Uterus (tissue), 4 donors: ENCODE data around the gene ST6GAL2. TPM values are rescaled to one million over a fixed set of nuclear protein-coding genes. Genes with fewer than 3 reads are reported as not detected.

Experiments used
- DNase-seq, 2 donors: peaks; one replicate each; pipeline ENCODE4 v3.0.0-alpha.2; 2019 to 2020
- H3K27ac ChIP-seq, 2 donors: fragments of 200-600 bp; sonication (generic); 1 replicate in 1 of 2; 2 replicates in 1 of 2; pipeline ENCODE4 v1.5.1; 2016 to 2018
- H3K27me3 ChIP-seq, 2 donors: fragments of 200-600 bp; sonication (generic); one replicate each; pipeline ENCODE4 v1.5.1; 2018 to 2019; ENCODE audit warnings: control low read depth in 1 of 2
- H3K36me3 ChIP-seq, 2 donors: fragments of 200-600 bp; sonication (generic); one replicate each; pipeline ENCODE4 v1.5.1; 2019; ENCODE audit warnings: control low read depth in 1 of 2
- H3K4me1 ChIP-seq, 2 donors: fragments of 200-600 bp; sonication (generic); one replicate each; pipeline ENCODE4 v1.5.1; 2018 to 2019; ENCODE audit warnings: control low read depth in 1 of 2
- H3K4me3 ChIP-seq, 2 donors: fragments of 200-600 bp; sonication (generic); 1 replicate in 1 of 2; 2 replicates in 1 of 2; pipeline ENCODE4 v1.5.1; 2018 to 2019; ENCODE audit warnings: mild to moderate bottlenecking in 1 of 2
- H3K9me3 ChIP-seq, 2 donors: fragments of 200-600 bp; sonication (generic); one replicate each; pipeline ENCODE4 v1.5.1; 2019; ENCODE audit warnings: control low read depth in 1 of 2
- POLR2A ChIP-seq, 2 donors: fragments of 450-650 bp; IDR thresholded peaks; one replicate each; pipeline ENCODE4 v1.6.1; 2016; ENCODE audit warnings: antibody characterized with exemption in 2 of 2, mild to moderate bottlenecking in 1 of 2, moderate library complexity in 1 of 2
- intact Hi-C: fragments of 100-400 bp; cut with DNase I; formaldehyde crosslinking; loops from one replicate; pipeline ENCODE4 v1.15.1; 2023; ENCODE audit warnings: low total_unique reads
- total RNA-seq, 4 donors: library from RNA; depleted of rRNA in 3 of 4; stranded (reverse); fragments of >200 nt in 3 of 4; gene quantifications; one replicate each; pipeline versions ENCODE4 v1.1.0 to v1.2.4, GENCODE V29; 2014 to 2023
- TF ChIP-seq, protein P1 (sequence below), 4 experiments: fragments of 200-600 bp in 2 of 4; fragments of 450-650 bp in 2 of 4; sonication (generic) in 2 of 4; IDR thresholded peaks; one replicate each; pipeline ENCODE4 v1.5.1; 2016 to 2019; ENCODE audit warnings: antibody characterized with exemption in 4 of 4, mild to moderate bottlenecking in 2 of 4, moderate library complexity in 1 of 4
- donor health status: DM: yes; HTN: yes; CAD: no.

ST6GAL2 gene
- total RNA-seq, 4 donors from 2014 or later: 0.51 to 64.2 (median 2.6) TPM; not detected in 1

DNA sequence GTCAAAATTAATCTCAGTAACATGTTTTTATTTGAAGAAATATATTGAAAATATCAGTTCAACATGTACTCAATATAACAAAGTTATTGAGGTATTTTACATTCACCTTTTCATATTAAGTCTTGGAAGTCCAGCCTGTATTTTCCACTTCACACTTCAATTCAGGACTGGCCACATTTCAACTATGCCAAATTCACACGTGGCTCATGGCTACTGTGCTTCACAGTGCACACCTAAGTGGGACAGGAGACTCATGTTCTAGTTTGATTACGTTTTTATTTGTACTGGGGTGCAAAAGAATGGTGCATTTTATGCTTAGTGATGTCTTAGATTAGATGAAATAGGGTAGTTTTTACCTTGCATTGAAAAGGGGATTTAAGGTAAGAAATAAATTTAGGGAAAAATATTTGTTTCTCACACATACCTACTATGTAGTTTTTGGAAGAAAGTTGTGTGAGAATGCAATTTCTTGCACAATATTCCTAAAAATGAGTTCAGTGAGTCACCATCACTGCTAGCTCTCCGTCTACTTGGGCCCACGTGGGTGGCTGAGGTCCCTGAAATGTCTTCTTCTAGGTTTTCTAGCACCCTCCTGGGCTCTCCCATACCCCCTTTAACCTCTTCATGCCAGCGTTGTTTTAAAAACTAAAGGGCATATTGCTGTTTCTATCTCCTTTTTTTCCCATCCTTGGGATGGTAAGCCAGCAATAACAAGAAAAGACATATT is 87.0 kb downstream of the ST6GAL2 start:
- Histone ChIP-seq H3K36me3 (no peaks in the 10 kb centered on the region), H3K27ac (no peak overlapping the region), H3K4me3 (no peak overlapping the region), H3K9me3 (no peaks in the 10 kb centered on the region), H3K4me1 (no peaks in the 10 kb centered on the region), H3K27me3 (no peaks in the 10 kb centered on the region)
- TF ChIP-seq POLR2A (IDR thresholded peaks at IDR 0.05): no peak
- TF ChIP-seq, protein P1, sequence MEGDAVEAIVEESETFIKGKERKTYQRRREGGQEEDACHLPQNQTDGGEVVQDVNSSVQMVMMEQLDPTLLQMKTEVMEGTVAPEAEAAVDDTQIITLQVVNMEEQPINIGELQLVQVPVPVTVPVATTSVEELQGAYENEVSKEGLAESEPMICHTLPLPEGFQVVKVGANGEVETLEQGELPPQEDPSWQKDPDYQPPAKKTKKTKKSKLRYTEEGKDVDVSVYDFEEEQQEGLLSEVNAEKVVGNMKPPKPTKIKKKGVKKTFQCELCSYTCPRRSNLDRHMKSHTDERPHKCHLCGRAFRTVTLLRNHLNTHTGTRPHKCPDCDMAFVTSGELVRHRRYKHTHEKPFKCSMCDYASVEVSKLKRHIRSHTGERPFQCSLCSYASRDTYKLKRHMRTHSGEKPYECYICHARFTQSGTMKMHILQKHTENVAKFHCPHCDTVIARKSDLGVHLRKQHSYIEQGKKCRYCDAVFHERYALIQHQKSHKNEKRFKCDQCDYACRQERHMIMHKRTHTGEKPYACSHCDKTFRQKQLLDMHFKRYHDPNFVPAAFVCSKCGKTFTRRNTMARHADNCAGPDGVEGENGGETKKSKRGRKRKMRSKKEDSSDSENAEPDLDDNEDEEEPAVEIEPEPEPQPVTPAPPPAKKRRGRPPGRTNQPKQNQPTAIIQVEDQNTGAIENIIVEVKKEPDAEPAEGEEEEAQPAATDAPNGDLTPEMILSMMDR (IDR thresholded peaks at IDR 0.05): no peak
- intact Hi-C loops: no loop called here
- DNase-seq: no peak

DNA sequence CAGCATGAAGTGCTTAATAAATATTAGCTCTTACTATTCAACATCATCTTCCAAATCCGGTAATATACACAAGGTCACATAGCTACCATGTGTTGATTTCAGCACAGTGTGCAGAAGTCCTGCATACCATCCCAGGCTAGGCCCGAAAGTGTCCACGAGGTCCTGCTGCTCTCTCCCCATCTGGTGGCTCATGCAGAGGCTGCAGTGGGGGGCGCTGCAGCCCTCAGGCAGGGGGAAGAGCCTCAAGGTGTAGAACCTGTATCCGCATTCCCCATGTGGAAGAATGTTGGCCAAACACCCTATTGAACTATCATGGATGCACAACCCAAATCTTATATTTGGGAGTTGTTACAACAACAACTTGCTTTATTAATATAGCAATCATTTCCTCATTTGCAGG is 88.5 kb downstream of the ST6GAL2 start:
- Histone ChIP-seq H3K9me3 (no peaks in the 10 kb centered on the region), H3K4me3 (no peak overlapping the region), H3K36me3 (no peaks in the 10 kb centered on the region), H3K27ac (no peak overlapping the region), H3K27me3 (no peaks in the 10 kb centered on the region), H3K4me1 (no peaks in the 10 kb centered on the region)
- no peak for TF ChIP-seq POLR2A (IDR thresholded peaks at IDR 0.05)
- TF ChIP-seq, protein P1 (IDR thresholded peaks at IDR 0.05): no peak
- intact Hi-C loops: no loop called here
- no peak for DNase-seq

DNA sequence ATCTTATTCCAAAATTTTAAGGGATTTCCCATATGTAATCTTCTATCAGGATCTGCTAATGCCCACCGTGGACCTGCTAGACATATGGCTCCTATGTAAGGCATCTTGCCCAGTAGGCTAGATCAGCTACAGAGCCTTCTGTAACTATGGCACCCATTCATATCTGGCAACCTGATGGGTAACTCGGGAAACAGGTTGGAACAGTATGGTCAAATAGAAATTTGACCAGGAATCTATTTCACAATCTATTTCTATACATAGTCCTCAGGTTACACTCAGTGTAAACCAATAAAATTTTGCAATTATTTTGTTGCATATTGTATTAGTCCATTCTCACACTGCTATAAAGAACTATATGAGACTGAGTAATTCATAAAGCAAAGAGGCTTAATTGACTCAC is 93.3 kb downstream of the ST6GAL2 start:
- no peak overlapping the region for H3K4me3 ChIP-seq
- intact Hi-C loops: no loop called here
- DNase-seq: no peak
- no peaks in the 10 kb centered on the region for H3K36me3 ChIP-seq
- H3K9me3 ChIP-seq: no peaks in the 10 kb centered on the region
- no peaks in the 10 kb centered on the region for H3K4me1 ChIP-seq
- TF ChIP-seq, protein P1 (IDR thresholded peaks at IDR 0.05): no peak
- TF ChIP-seq POLR2A (IDR thresholded peaks at IDR 0.05): no peak
- no peak overlapping the region for H3K27ac ChIP-seq
- H3K27me3 ChIP-seq: no peaks in the 10 kb centered on the region

DNA sequence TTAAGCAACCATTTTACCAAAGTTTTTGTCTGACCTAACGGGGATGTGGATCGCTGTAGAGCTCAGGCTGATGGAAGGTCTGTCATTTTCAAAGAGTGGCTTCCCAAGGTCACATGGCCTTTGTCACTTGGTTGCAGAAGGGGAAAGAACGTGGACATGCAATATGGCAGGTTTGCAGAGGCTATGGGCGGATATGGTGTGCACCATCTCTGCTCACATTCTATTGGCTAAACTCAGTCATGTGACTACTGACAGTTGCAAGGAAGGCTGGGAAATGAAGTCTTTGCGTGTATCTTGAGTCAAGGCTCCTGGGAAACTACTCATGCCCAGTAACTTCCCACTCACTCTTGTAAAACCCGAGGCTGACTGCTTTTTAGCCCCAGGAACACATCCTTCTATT is 96.8 kb downstream of the ST6GAL2 start:
- no peak for DNase-seq
- no peak overlapping the region for H3K27ac ChIP-seq
- no peaks in the 10 kb centered on the region for H3K27me3 ChIP-seq
- no peak overlapping the region for H3K4me3 ChIP-seq
- no peaks in the 10 kb centered on the region for H3K9me3 ChIP-seq
- no peaks in the 10 kb centered on the region for H3K36me3 ChIP-seq
- TF ChIP-seq POLR2A (IDR thresholded peaks at IDR 0.05): no peak
- TF ChIP-seq, protein P1 (IDR thresholded peaks at IDR 0.05): no peak
- H3K4me1 ChIP-seq: no peaks in the 10 kb centered on the region
- intact Hi-C loops: no loop called here

DNA sequence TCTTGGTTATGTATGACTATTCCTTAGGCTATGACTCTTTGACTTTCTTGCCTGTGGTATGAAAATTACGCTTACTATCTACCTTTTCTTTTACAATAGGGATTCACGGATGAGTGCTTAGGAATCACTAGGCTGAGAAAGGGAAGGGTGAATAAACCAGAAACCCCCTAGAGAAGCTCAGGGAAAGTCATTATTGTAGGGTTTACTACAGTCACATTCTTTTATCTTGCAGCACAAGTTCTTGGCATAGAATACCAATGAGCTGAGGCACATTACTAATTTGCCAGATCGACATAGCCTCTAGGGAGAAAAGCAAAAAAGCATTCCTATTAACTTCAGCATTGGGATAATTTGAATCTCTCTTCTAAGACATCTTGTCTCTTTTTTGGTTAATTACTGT is 103.3 kb downstream of the ST6GAL2 start:
- TF ChIP-seq, protein P1 (IDR thresholded peaks at IDR 0.05): no peak
- no peak for TF ChIP-seq POLR2A (IDR thresholded peaks at IDR 0.05)
- Histone ChIP-seq H3K27me3 (no peaks in the 10 kb centered on the region), H3K27ac (no peak overlapping the region), H3K4me3 (no peak overlapping the region), H3K9me3 (no peaks in the 10 kb centered on the region), H3K4me1 (no peaks in the 10 kb centered on the region), H3K36me3 (no peaks in the 10 kb centered on the region)
- no peak for DNase-seq
- intact Hi-C loops: no loop called here
